BLaER1 treated with 17β-estradiol and CSF1 and Interleukin-3, amounts not matched to agents 10 nM and 100 nM (cell line): ENCODE results near the gene FUT2.
A peak's percentile ranks its signal among the peaks of the same experiment; 100 is the strongest.

Experiments
- H3K27ac ChIP-seq, 11 experiments: shearing (Covaris generic); formaldehyde crosslinking; 2 replicates each; pipeline ENCODE4 v1.8.1; 2022
- H3K27me3 ChIP-seq, 11 experiments: shearing (Covaris generic); formaldehyde crosslinking; 2 replicates each; pipeline ENCODE4 v1.8.1; 2022
- H3K36me3 ChIP-seq, 11 experiments: shearing (Covaris generic); formaldehyde crosslinking; 2 replicates each; pipeline ENCODE4 v1.8.1; 2022
- H3K4me1 ChIP-seq, 10 experiments: shearing (Covaris generic); formaldehyde crosslinking; 2 replicates each; pipeline ENCODE4 v1.8.1; 2022
- H3K4me2 ChIP-seq, 11 experiments: shearing (Covaris generic); formaldehyde crosslinking; 2 replicates each; pipeline ENCODE4 v1.8.1; 2022
- H3K4me3 ChIP-seq, 10 experiments: shearing (Covaris generic); formaldehyde crosslinking; 2 replicates each; pipeline ENCODE4 v1.8.1; 2022
- H3K9ac ChIP-seq, 11 experiments: shearing (Covaris generic); formaldehyde crosslinking; 2 replicates each; pipeline ENCODE4 v1.8.1; 2022
- H3K9me3 ChIP-seq, 11 experiments: shearing (Covaris generic); formaldehyde crosslinking; replicated peaks in 1 of 11; 2 replicates each; pipeline ENCODE4 v1.8.1; 2022
- H4K20me1 ChIP-seq, 11 experiments: shearing (Covaris generic); formaldehyde crosslinking; 2 replicates each; pipeline ENCODE4 v1.8.1; 2022
- Cebpa-rat ChIP-seq, 11 experiments: shearing (Covaris generic); IDR thresholded peaks; 2 replicates each; pipeline ENCODE4 v1.8.1; 2022

The FUT2 gene

DNA sequence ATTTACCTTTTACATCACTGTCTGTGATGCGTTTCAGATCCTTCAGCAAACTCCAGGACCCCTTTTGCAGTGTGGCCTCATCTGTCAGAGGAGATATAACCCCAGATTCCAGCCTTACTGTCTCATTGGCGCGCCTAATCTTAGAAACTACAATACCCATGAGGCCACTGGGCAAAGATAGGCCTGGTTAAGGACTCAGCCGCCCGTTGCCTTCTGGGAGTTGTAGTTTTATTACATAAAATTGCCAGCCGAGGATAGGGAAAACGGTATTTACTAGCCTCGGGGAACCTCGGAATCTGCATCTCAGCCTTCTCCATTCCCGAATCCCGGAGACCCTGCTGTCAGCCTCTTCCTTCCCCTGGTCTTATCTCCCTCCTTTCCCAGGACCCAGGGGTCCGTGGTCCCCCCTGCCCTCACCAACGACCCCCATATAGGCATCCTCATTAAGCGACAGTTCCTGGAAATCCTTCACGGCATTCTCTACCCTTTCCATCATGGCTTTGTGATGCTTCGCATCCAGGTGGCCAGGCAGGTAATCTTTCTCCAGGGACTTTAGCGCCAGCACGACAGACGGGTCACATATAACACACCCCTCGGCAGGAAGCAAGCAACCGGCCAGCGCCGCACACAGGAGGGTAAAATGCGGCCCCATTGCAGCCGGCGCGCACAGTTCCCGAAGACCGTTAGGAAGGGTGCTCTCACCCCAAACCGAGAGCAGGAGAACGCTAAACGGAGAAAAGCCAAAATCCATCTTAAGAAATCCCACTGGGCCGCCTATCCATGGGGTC is 49.6 kb downstream of the FUT2 start:
- H3K4me2 ChIP-seq: peak overlapping the region in 3 of 11 experiments; percentile 36 to 84 (median 44); a peak in 3 of 22 replicates
- no peak for TF ChIP-seq Cebpa-rat (IDR thresholded peaks at IDR 0.05)
- H3K4me1 ChIP-seq: peaks cover 46 to 73% (median 59%) of the 10 kb centered on the region in 10 experiments
- peaks cover 0 to 3% (median 0%) of the 10 kb centered on the region in 11 experiments; a peak in 3 of 22 replicates for H4K20me1 ChIP-seq
- no peak overlapping the region for H3K27ac ChIP-seq
- peaks cover 0 to 16% (median 9%) of the 10 kb centered on the region in 11 experiments; a peak in 15 of 22 replicates for H3K36me3 ChIP-seq
- H3K9ac ChIP-seq: no peak overlapping the region
- no peak overlapping the region for H3K4me3 ChIP-seq
- H3K27me3 ChIP-seq: no peaks in the 10 kb centered on the region
- H3K9me3 ChIP-seq: no peaks in the 10 kb centered on the region

DNA sequence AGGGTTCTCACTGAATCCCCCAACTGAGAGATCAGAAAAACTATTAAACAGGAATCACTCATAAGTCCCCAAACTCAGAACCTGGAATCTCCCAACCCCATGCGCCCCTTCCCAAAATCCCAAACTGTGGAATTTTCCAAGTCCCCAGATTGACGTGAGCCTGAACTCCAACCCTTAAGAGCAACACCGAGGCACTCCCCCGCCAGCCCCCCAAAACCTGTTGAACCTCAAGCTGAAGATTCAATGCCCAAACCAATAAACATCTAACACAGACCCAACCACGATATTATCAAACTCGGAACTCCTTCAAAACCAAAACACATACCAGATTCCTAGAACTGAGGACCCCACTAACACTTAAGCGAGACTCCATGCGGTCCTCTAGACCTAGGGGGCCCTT is 50.3 kb downstream of the FUT2 start:
- Histone ChIP-seq H3K9ac (peak overlapping the region in 4 of 11 experiments; percentile 75 to 84 (median 78); a peak in 3 of 22 replicates), H3K27me3 (no peaks in the 10 kb centered on the region), H3K4me1 (peaks cover 42 to 73% (median 56%) of the 10 kb centered on the region in 10 experiments), H4K20me1 (peaks cover 0 to 7% (median 0%) of the 10 kb centered on the region in 11 experiments; a peak in 3 of 22 replicates), H3K4me3 (peak overlapping the region in 6 of 10 experiments; percentile 63 to 71 (median 66); a peak in 7 of 20 replicates), H3K9me3 (no peaks in the 10 kb centered on the region), H3K36me3 (peaks cover 0 to 20% (median 14%) of the 10 kb centered on the region in 11 experiments; a peak in 15 of 22 replicates), H3K4me2 (peak overlapping the region; percentile 60 to 86 (median 75)), H3K27ac (peak overlapping the region in 8 of 11 experiments; percentile 65 to 85 (median 76); a peak in 11 of 22 replicates)
- TF ChIP-seq Cebpa-rat (IDR thresholded peaks at IDR 0.05): no peak

DNA sequence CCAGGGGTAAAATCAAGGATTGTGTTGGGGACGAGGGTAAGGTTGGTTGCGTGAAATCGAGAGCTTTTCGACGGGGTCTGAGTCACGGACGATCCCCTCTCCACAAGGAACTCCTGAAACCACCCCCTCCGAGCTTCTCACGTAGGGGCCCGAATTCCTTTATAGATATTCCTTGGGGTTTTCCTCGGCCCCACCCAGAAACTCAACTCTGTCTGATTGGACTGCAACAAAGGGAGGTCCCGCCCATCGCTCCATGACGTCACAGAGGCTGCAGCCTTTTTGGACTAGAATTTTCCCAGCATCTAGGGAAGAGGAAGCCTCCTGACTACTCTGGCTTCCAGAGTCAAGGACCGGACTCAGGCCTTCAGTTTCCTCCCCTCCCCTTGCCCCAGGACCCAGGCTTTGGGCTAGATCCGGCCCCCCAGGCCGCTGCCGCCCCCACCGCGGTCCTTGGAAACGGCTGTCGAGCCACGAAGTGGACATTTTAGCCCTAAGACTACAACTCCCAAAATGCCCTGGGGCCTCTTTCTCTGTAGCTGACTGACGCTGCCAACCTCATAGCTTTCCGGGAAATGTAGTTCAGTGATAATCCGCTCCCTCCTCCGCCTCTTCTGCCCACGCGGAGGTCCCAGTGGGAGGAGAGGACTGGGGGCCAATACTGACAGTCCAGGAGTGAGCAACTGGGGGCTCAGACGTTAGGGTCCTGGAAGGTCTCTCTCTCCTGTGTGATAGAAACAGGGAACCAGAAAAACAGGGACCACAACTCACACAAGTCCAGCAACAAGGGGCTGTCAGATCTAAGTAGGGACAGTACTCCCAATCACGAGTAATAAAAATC is 51.2 kb downstream of the FUT2 start, which contains the start of gene IZUMO1:
Gene IZUMO1 (minus strand): TSS at position 172 of the 838 bp plus-strand sequence. CDS start 1,050 bp downstream, outside the sequence.
- Histone ChIP-seq H3K36me3 (peaks cover 0 to 20% (median 14%) of the 10 kb centered on the region in 11 experiments; a peak in 15 of 22 replicates), H3K9me3 (no peaks in the 10 kb centered on the region), H3K27ac (peak within 1 kb of the TSS; percentile 42 to 85 (median 76); a peak in 21 of 22 replicates), H3K4me1 (peaks cover 42 to 73% (median 56%) of the 10 kb centered on the region in 10 experiments), H3K9ac (peak within 1 kb of the TSS; percentile 63 to 84 (median 78)), H3K4me3 (peak within 1 kb of the TSS; percentile 51 to 71 (median 64)), H3K27me3 (peaks cover 0 to 7% (median 1%) of the 10 kb centered on the region in 11 experiments; a peak in 9 of 22 replicates), H3K4me2 (peak within 1 kb of the TSS; percentile 60 to 86 (median 75)), H4K20me1 (peaks cover 0 to 7% (median 0%) of the 10 kb centered on the region in 11 experiments; a peak in 3 of 22 replicates)
- TF ChIP-seq Cebpa-rat (IDR thresholded peaks at IDR 0.05): no peak

DNA sequence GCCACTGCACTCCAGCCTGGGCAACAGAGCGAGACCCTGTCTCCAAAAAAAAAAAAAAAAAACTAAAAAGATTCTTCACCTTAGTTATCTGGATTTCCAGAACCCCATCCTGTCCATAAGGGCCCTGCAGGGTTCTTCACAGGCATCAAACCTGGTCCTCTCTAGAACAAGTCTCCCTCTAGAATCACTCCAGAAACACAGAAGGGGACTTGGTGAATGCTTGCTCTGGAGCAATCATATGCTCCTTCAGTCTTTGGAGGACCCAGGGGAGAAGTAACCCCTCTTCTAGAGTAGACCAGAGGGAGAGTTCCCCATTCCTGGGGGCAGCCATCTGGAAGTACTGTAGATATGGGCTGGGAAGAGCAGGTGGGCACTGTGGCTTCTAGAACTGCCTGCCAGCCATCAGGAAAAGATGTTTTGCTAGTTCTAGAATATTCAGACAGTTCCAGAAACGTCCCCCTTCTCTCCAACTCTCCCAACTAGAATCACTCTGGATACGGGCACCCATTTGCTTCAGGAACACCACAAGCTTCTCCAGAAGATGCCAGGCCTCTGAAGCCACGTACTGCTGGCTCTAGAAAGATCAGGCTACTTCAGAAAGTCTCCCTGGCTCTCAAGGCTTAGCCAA is 53.9 kb downstream of the FUT2 start:
- no peak overlapping the region for H3K9ac ChIP-seq
- H3K4me2 ChIP-seq: peak overlapping the region in 6 of 11 experiments; percentile 20 to 100 (median 98); a peak in 7 of 22 replicates
- H4K20me1 ChIP-seq: peaks cover 0 to 7% (median 0%) of the 10 kb centered on the region in 11 experiments; a peak in 3 of 22 replicates
- H3K4me3 ChIP-seq: no peak overlapping the region
- no peak for TF ChIP-seq Cebpa-rat (IDR thresholded peaks at IDR 0.05)
- H3K36me3 ChIP-seq: peaks cover 0 to 17% (median 7%) of the 10 kb centered on the region in 11 experiments; a peak in 11 of 22 replicates
- peaks cover 64 to 89% (median 78%) of the 10 kb centered on the region in 10 experiments for H3K4me1 ChIP-seq
- peaks cover 0 to 32% (median 25%) of the 10 kb centered on the region in 11 experiments; a peak in 19 of 22 replicates for H3K27me3 ChIP-seq
- no peaks in the 10 kb centered on the region for H3K9me3 ChIP-seq
- no peak overlapping the region for H3K27ac ChIP-seq

DNA sequence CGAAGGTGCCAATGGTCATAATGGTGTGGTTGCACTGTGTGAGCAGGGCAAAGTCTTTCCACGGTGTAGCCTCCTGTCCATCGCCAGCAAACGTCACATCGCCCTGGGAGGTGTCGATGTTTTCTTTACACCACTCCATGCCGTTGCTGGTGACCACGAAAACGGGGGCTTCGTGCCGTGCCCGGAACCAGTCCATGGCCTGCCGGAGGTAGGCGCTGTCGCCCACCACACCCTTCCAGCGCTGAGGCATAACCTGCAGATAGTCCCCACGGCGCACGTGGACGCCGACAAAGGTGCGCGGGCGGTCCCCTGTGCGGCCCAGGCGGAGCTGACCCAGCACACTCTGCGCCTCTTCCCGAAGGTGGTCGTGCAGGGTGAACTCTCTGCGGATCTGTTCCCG is 54.6 kb downstream of the FUT2 start:
- no peak overlapping the region for H3K4me3 ChIP-seq
- H3K27me3 ChIP-seq: peaks cover 0 to 32% (median 25%) of the 10 kb centered on the region in 11 experiments; a peak in 19 of 22 replicates
- H3K9ac ChIP-seq: no peak overlapping the region
- H3K4me2 ChIP-seq: peak overlapping the region in 7 of 11 experiments; percentile 9 to 100 (median 99); a peak in 8 of 22 replicates
- H4K20me1 ChIP-seq: peaks cover 0 to 7% (median 0%) of the 10 kb centered on the region in 11 experiments; a peak in 3 of 22 replicates
- H3K9me3 ChIP-seq: no peaks in the 10 kb centered on the region
- H3K36me3 ChIP-seq: peaks cover 0 to 17% (median 7%) of the 10 kb centered on the region in 11 experiments; a peak in 11 of 22 replicates
- peaks cover 64 to 94% (median 79%) of the 10 kb centered on the region in 10 experiments for H3K4me1 ChIP-seq
- H3K27ac ChIP-seq: no peak overlapping the region
- TF ChIP-seq Cebpa-rat (IDR thresholded peaks at IDR 0.05): no peak

DNA sequence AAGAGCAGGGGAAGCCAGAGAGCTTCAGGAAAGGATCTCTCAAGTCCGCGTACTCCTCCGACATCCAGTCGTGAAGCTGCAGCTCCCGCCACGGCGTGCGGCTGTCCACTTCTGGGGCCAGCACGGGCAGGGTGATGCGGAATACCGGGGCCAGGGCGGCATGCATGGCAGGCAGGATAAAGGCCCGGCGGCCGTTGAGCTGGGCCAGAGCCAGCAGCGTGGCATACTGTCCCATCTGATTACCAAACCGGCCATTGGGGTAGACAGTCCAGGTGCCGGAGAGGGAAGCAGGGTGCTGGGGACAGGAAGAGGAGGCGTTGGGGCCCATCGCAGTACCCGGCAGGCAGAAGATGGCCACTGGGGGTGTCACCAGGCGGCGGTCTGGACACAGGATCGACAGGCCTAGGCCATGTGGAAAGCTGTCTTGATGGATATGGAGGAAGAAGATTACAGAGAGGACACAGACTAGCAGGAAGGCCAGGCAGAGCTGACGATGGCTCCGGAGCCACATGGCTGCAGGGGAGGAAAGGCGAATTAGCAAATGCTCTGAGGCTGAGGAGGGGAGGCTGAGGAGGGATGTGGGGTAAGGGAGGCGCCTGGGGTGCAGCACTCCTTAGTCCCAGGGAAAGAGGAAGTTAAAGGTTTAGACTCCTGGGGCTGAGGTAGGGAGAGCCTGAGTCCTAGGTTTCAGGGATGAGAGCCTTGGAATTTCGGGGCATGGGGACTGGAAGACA is 55.2 kb downstream of the FUT2 start:
- Histone ChIP-seq H3K4me2 (peak overlapping the region; percentile 92 to 100 (median 99)), H4K20me1 (peaks cover 0 to 7% (median 0%) of the 10 kb centered on the region in 11 experiments; a peak in 3 of 22 replicates), H3K36me3 (peaks cover 0 to 17% (median 7%) of the 10 kb centered on the region in 11 experiments; a peak in 11 of 22 replicates), H3K27ac (peak overlapping the region in 2 of 11 experiments; percentile 57 to 66; a peak in 1 of 22 replicates), H3K27me3 (peaks cover 0 to 32% (median 25%) of the 10 kb centered on the region in 11 experiments; a peak in 19 of 22 replicates), H3K9me3 (no peaks in the 10 kb centered on the region), H3K4me3 (peak overlapping the region in 4 of 10 experiments; percentile 62 to 80 (median 70); a peak in 8 of 20 replicates), H3K9ac (peak overlapping the region in 2 of 11 experiments; percentile 78 to 79; a peak in 1 of 22 replicates), H3K4me1 (peaks cover 61 to 89% (median 75%) of the 10 kb centered on the region in 10 experiments)
- no peak for TF ChIP-seq Cebpa-rat (IDR thresholded peaks at IDR 0.05)

DNA sequence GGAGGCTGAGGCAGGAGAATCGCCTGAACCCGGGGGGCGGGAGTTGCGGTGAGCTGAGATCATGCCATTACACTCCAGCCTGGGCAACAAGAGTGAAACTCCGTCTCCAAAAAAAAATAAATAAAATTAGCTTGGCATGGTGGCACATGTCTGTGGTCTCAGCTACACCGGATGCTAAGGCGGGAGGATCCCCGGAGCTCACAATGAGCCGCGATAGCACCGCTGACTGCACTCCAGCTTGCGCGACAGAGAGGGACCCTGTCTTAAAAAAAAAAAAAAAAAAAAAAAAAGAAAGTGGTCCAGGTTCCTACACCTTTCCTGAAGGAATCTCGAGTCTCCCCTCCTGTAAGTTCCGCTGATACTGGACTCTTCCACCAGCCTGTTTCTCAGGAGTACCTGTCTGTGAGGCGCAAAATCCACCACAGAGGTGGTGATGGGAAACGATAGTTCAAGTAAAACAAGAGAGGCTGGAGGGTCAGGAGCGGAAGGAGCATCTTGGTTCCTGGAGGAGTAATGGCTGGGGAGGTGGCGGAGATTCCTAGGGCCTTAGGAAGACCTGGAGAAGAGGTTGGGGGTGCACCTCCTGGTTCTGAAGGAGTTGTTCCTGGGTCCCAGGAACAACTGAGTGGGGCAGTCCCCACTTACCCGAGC is 56.2 kb downstream of the FUT2 start:
- Histone ChIP-seq H3K4me1 (peaks cover 52 to 79% (median 66%) of the 10 kb centered on the region in 10 experiments), H3K4me3 (peak overlapping the region; percentile 62 to 80 (median 70)), H3K4me2 (peak overlapping the region; percentile 92 to 100 (median 99)), H3K36me3 (peaks cover 0 to 17% (median 7%) of the 10 kb centered on the region in 11 experiments; a peak in 11 of 22 replicates), H3K9me3 (no peaks in the 10 kb centered on the region), H3K27me3 (peaks cover 0 to 32% (median 25%) of the 10 kb centered on the region in 11 experiments; a peak in 19 of 22 replicates), H3K27ac (peak overlapping the region in 10 of 11 experiments; percentile 40 to 68 (median 58); a peak in 19 of 22 replicates), H3K9ac (peak overlapping the region; percentile 60 to 82 (median 76)), H4K20me1 (peaks cover 0 to 7% (median 0%) of the 10 kb centered on the region in 11 experiments; a peak in 3 of 22 replicates)
- no peak for TF ChIP-seq Cebpa-rat (IDR thresholded peaks at IDR 0.05)
